Stimulated activated CD8-positive, alpha-beta memory T cell treated with anti-CD3 and anti-CD28 coated beads, Interleukin-12 subunit alpha, Interleukin-12 subunit beta, amount 100 ng/mL, for 4 hours (primary cell): ENCODE data around the gene CSRP3.

Experiments
- DNase-seq: peaks from one replicate; pipeline ENCODE4 v3.0.0-alpha.2; 2020; ENCODE audit warnings: low read depth

CSRP3 gene

GRCh38 chr11:19201737-19202605, at the start of gene CSRP3:
CSRP3 (minus strand) TSS chr11:19201983; CDS start chr11:19192448, 9,535 bp downstream.
- DNase-seq: no peak

GRCh38 chr11:19251577-19251976, 49.8 kb upstream of the CSRP3 start:
- no peak for DNase-seq

GRCh38 chr11:19246816-19247215, 45.0 kb upstream of the CSRP3 start:
- no peak for DNase-seq

- DNase-seq: no peak
Measured at GRCh38 chr11:19245351-19245750, 43.6 kb upstream of the CSRP3 start.

- DNase-seq: no peak
Measured at GRCh38 chr11:19244621-19245020, 42.8 kb upstream of the CSRP3 start.

- no peak for DNase-seq
Measured at GRCh38 chr11:19244084-19244483, 42.3 kb upstream of the CSRP3 start.

- DNase-seq: no peak
Measured at GRCh38 chr11:19243613-19244012, 41.8 kb upstream of the CSRP3 start.

- no peak for DNase-seq
Measured at GRCh38 chr11:19243143-19243542, 41.4 kb upstream of the CSRP3 start.

- no peak for DNase-seq
Measured at GRCh38 chr11:19242179-19242932, 40.6 kb upstream of the CSRP3 start.

- no peak for DNase-seq
Measured at GRCh38 chr11:19241260-19242178, 39.7 kb upstream of the CSRP3 start.

GRCh38 chr11:19240420-19241259, 38.9 kb upstream of the CSRP3 start, which contains the start of gene E2F8:
E2F8 (minus strand) TSS chr11:19240945; CDS start chr11:19240121, 824 bp downstream.
- DNase-seq: peak; percentile 67

- DNase-seq: no peak
Measured at GRCh38 chr11:19239039-19239438, 37.3 kb upstream of the CSRP3 start.

GRCh38 chr11:19237813-19238212, 36.0 kb upstream of the CSRP3 start:
- DNase-seq: no peak

- DNase-seq: no peak
Measured at GRCh38 chr11:19237381-19237780, 35.6 kb upstream of the CSRP3 start.

GRCh38 chr11:19234231-19234817, 32.5 kb upstream of the CSRP3 start:
- DNase-seq: no peak

GRCh38 chr11:19232910-19233503, 31.2 kb upstream of the CSRP3 start:
- no peak for DNase-seq

- no peak for DNase-seq
Measured at GRCh38 chr11:19229671-19230070, 27.9 kb upstream of the CSRP3 start.

GRCh38 chr11:19228968-19229367, 27.2 kb upstream of the CSRP3 start:
- DNase-seq: no peak

- no peak for DNase-seq
Measured at GRCh38 chr11:19226378-19227195, 24.8 kb upstream of the CSRP3 start.
